Common myeloid progenitor, CD34-positive (primary cell): Measurements from ENCODE around the gene KIAA1210.

ENCODE experiments used
- CTCF ChIA-PET: fragments of 350-600 bp; sonication (Branson Sonifier 250); formaldehyde crosslinking; loops from one replicate; lab custom pipeline; 2021; ENCODE audit warnings: antibody characterized with exemption; lab: Charles Lee
- POLR2A ChIA-PET: fragments of 350-600 bp; sonication (Branson Sonifier 250); formaldehyde crosslinking; loops from one replicate; lab custom pipeline; 2021; ENCODE audit warnings: antibody characterized with exemption; lab: Charles Lee
- DNase-seq, 3 donors: peaks; one replicate each; pipeline versions ENCODE4 v3.0.0 to v3.0.0-alpha.2; 2013
- H3K27ac ChIP-seq, 2 experiments: 1 replicate in 1 of 2; 2 replicates in 1 of 2; pipeline ENCODE4 v1.7.0; 2013; ENCODE audit warnings: inconsistent platforms in 2 of 2, low read length in 2 of 2, mild to moderate bottlenecking in 2 of 2, low read depth in 1 of 2, moderate library complexity in 1 of 2; ENCODE audit not compliant: severe bottlenecking in 2 of 2, insufficient read depth in 1 of 2, poor library complexity in 1 of 2
- H3K27me3 ChIP-seq, 5 experiments: replicated peaks in 2 of 5; 1 replicate in 3 of 5; 2 replicates in 2 of 5; pipeline versions ENCODE4 v1.6.1 to v1.7.0; 2013; ENCODE audit warnings: low read length in 4 of 5, mild to moderate bottlenecking in 2 of 5, moderate library complexity in 2 of 5, inconsistent platforms in 1 of 5; ENCODE audit not compliant: insufficient read depth in 5 of 5, control insufficient read depth in 4 of 5
- H3K36me3 ChIP-seq, 4 experiments: 1 replicate in 2 of 4; 2 replicates in 2 of 4; pipeline versions ENCODE4 v1.6.1 to v1.7.0; 2013; ENCODE audit warnings: low read length in 3 of 4, control low read depth in 1 of 4, mild to moderate bottlenecking in 1 of 4; ENCODE audit not compliant: control insufficient read depth in 4 of 4, insufficient read depth in 4 of 4
- H3K4me1 ChIP-seq, 4 experiments: 1 replicate in 3 of 4; 2 replicates in 1 of 4; pipeline versions ENCODE4 v1.6.1 to v1.7.1; 2013; ENCODE audit warnings: low read length in 3 of 4, mild to moderate bottlenecking in 3 of 4, control low read depth in 1 of 4, inconsistent platforms in 1 of 4, moderate library complexity in 1 of 4; ENCODE audit not compliant: control insufficient read depth in 4 of 4, insufficient read depth in 4 of 4; ENCODE audit errors: control extremely low read depth in 1 of 4
- H3K4me3 ChIP-seq, 7 experiments: 1 replicate in 4 of 7; 2 replicates in 3 of 7; pipeline versions ENCODE4 v1.5.1 to v1.7.0; 2013; ENCODE audit warnings: mild to moderate bottlenecking in 7 of 7, low read length in 6 of 7, moderate library complexity in 6 of 7, inconsistent platforms in 2 of 7, low read depth in 2 of 7, control low read depth in 1 of 7; ENCODE audit not compliant: insufficient read depth in 4 of 7, control insufficient read depth in 1 of 7; ENCODE audit errors: extremely low read depth in 1 of 7
- H3K9me3 ChIP-seq, 5 experiments: 1 replicate in 4 of 5; 2 replicates in 1 of 5; pipeline versions ENCODE4 v1.6.1 to v1.7.1; 2013; ENCODE audit warnings: low read length in 4 of 5, mild to moderate bottlenecking in 2 of 5, inconsistent platforms in 1 of 5, low read depth in 1 of 5, moderate library complexity in 1 of 5; ENCODE audit not compliant: control insufficient read depth in 4 of 5, insufficient read depth in 2 of 5; ENCODE audit errors: control extremely low read depth in 1 of 5
- WGBS: methylation state at CpG from one replicate; pipeline ENCODE4 v1.1.5; 2013; ENCODE audit not compliant: insufficient coverage; 5-methylcytosine and 5-hydroxymethylcytosine counted together

The KIAA1210 gene

GRCh38 chrX:119067023-119067739 lies 60.4 kb downstream of the KIAA1210 start:
- Histone ChIP-seq H3K27me3 (peaks cover 0 to 5% (median 0%) of the 10 kb centered on the region in 5 experiments), H3K36me3 (no peaks in the 10 kb centered on the region), H3K9me3 (no peaks in the 10 kb centered on the region), H3K27ac (no peak overlapping the region), H3K4me3 (no peak overlapping the region), H3K4me1 (no peaks in the 10 kb centered on the region)
- 12% methylated on average over 6 of the region's 7 CpGs for WGBS
- CTCF ChIA-PET = interaction anchor here (0.6 to 2.1 kb wide), 10 partner anchors 16 to 287 kb away, joined by 3 to 6 read pairs (median 4); no protein-coding TSS in a partner anchor
- POLR2A ChIA-PET = no interaction called here
- DNase-seq = peak; percentile 41 to 77 (median 69)

- ChIA-PET CTCF (interaction anchor here (0.8 to 1.8 kb wide), 2 partner anchors 9 to 214 kb away, joined by 3 to 5 read pairs; no protein-coding TSS in a partner anchor), POLR2A (no interaction called here)
- WGBS = 92% methylated on average over 5 of the region's 7 CpGs
- no peaks in the 10 kb centered on the region for H3K36me3 ChIP-seq
- H3K9me3 ChIP-seq = no peaks in the 10 kb centered on the region
- no peaks in the 10 kb centered on the region for H3K27me3 ChIP-seq
- no peaks in the 10 kb centered on the region for H3K4me1 ChIP-seq
- DNase-seq = no peak
- no peak overlapping the region for H3K27ac ChIP-seq
- no peak overlapping the region for H3K4me3 ChIP-seq
Observed at GRCh38 chrX:119063428-119063827, 64.2 kb downstream of the KIAA1210 start.

DNA sequence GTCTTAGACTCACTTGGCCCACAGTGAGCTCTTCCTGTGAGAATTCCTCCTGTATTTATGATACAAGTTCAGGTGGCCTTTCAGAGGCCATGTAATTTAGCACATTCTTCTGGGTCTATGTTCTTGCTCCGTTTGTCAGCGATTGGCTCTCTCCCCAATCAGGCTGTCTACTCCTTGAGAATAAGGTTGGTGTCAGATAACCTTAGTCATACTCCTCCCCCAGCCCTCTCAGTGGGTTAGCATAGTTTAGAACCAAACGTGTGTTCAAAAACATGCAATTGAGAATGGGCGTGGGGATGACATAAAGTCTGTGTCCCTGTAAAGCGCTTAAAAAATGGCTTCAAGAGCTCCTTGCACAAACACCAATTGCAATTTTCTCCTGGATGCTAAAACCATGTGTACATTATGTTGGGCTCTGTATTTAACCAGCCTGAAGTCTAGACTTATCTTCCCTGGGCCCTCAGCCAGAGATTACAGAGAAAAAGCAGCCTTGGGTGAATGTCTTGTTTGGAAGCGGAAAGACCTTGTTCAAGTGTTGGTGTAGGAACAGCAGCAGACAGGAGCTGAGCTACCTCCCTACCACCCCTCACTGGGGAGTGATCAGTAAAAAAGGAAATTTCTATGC lies 64.8 kb downstream of the KIAA1210 start:
- 100% methylated on average over 2 of the region's 6 CpGs for WGBS
- H3K4me1 ChIP-seq = no peaks in the 10 kb centered on the region
- H3K36me3 ChIP-seq = no peaks in the 10 kb centered on the region
- no peak for DNase-seq
- no peak overlapping the region for H3K27ac ChIP-seq
- ChIA-PET POLR2A (no interaction called here), CTCF (interaction anchor here (0.8 to 1.8 kb wide), 3 partner anchors 8 to 215 kb away, joined by 3 to 5 read pairs (median 3); no protein-coding TSS in a partner anchor)
- no peaks in the 10 kb centered on the region for H3K9me3 ChIP-seq
- H3K27me3 ChIP-seq = no peaks in the 10 kb centered on the region
- no peak overlapping the region for H3K4me3 ChIP-seq

DNA sequence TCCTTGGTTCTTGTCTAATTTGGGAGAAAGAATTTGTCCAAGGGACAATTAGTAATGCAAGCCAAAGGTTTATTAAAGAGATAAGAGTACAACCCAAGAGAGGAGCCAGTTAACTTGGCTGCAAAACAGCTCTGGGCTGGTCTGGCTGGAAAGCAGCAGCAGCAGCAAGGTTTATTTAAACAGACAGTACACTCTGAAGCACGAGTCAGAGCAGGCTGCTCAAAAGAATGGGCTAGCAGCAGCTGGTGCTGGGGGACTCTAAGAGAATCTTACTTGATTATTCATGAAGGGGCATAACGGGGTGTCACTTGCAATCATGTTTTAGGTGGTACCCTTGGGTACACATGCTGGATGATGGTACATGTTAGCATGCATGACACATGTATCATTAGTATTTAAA lies 71.9 kb downstream of the KIAA1210 start:
- Histone ChIP-seq H3K9me3 (no peaks in the 10 kb centered on the region), H3K36me3 (no peaks in the 10 kb centered on the region), H3K27me3 (no peaks in the 10 kb centered on the region), H3K27ac (no peak overlapping the region), H3K4me3 (no peak overlapping the region), H3K4me1 (no peaks in the 10 kb centered on the region)
- CTCF ChIA-PET = no interaction called here
- no peak for DNase-seq
- POLR2A ChIA-PET = no interaction called here
- 46% methylated on average over 2 of the region's 2 CpGs for WGBS

DNA sequence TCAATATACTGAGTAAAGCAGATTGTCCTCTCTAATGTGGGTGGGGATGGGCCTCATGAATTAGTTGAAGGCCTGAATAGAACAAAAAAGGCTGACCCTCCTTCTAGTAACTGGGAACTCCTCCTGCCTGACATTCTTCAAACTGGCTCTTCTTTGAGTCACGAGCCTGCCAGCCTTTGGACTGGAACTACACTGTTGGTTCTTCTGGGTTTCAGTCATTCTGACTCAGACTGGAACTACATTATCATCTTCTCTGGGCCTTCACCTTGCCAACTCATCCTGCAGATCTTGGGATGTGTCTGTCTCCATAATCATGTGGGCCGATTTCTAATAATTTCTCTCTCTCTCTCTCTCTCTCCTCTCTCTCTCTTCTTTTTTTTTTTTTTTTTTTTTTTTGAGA lies 81.7 kb downstream of the KIAA1210 start:
- H3K4me3 ChIP-seq = no peak overlapping the region
- no peak for DNase-seq
- no peaks in the 10 kb centered on the region for H3K36me3 ChIP-seq
- CTCF ChIA-PET = no interaction called here
- no peaks in the 10 kb centered on the region for H3K9me3 ChIP-seq
- no peak overlapping the region for H3K27ac ChIP-seq
- WGBS = 75% methylated on average over 2 of the region's 2 CpGs
- no peaks in the 10 kb centered on the region for H3K27me3 ChIP-seq
- POLR2A ChIA-PET = no interaction called here
- H3K4me1 ChIP-seq = no peaks in the 10 kb centered on the region

- H3K4me1 ChIP-seq = no peaks in the 10 kb centered on the region
- no peak overlapping the region for H3K4me3 ChIP-seq
- no peak for DNase-seq
- CTCF ChIA-PET = no interaction called here
- H3K9me3 ChIP-seq = no peaks in the 10 kb centered on the region
- H3K27ac ChIP-seq = no peak overlapping the region
- POLR2A ChIA-PET = no interaction called here
- WGBS = 63% methylated on average over 1 of the region's 1 CpG
- H3K27me3 ChIP-seq = no peaks in the 10 kb centered on the region
- no peaks in the 10 kb centered on the region for H3K36me3 ChIP-seq
Observed at GRCh38 chrX:119042996-119043395, 84.6 kb downstream of the KIAA1210 start.

DNA sequence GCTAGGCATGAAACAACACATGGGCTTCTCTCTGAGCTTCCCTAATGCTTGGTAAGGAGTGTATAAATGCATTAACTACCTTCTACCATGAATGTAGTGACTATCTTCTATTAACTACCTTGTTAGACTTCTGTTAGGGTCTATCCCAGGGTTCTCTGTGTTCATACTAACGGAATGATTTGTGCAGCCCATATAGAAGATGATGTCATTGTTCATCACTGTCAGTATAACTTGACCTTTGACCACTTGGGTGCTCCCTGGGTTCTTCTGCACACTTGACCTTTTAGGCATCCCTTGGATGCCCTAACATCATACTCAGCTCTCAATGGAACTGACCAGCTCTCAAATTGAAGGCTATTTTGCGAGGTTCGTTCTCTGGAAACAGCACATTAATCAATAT lies 85.6 kb downstream of the KIAA1210 start:
- no peak overlapping the region for H3K27ac ChIP-seq
- no peak for DNase-seq
- 82% methylated on average over 3 of the region's 3 CpGs for WGBS
- ChIA-PET CTCF (no interaction called here), POLR2A (no interaction called here)
- H3K4me3 ChIP-seq = no peak overlapping the region
- H3K4me1 ChIP-seq = no peaks in the 10 kb centered on the region
- no peaks in the 10 kb centered on the region for H3K36me3 ChIP-seq
- H3K27me3 ChIP-seq = no peaks in the 10 kb centered on the region
- no peaks in the 10 kb centered on the region for H3K9me3 ChIP-seq
